ENCODE results near the gene AQP12B.

AQP12B gene

DNA sequence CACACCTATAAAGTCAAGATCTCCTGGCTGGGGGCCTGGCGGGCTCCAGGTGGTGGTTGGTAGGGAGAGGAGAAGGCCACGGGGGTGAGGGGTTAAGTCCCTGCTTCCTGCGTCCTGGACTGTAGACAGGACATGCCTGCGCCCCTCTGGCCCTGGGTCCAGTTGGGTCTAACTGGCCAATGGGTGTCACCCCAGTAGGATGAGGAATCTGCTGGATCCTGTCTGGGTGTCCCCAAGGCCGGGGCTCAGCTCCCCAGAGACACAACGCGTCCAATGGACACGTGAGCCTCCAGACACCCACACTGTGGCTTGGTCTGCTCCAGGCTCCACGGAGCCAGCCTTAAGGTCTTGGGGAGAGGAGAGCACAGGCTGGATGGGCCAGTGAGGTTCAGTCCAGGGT, 28.6 kb upstream of the AQP12B start:
- H3K4me1 ChIP-seq (ENCODE audit: insufficient read depth, poor library complexity, severe bottlenecking) = no peaks in the 10 kb centered on the region
- H3K27ac ChIP-seq (ENCODE audit: poor library complexity, severe bottlenecking) = no peak overlapping the region
- peaks cover 31% of the 10 kb centered on the region for H3K27me3 ChIP-seq (ENCODE audit: insufficient read depth, poor library complexity, severe bottlenecking)
- ATAC-seq (ENCODE audit: low read depth) (no peak), DNase-seq (ENCODE audit: low spot score) (no peak)
- H3K36me3 ChIP-seq (ENCODE audit: low read depth) = no peaks in the 10 kb centered on the region
- no peaks in the 10 kb centered on the region for H3K9me3 ChIP-seq (ENCODE audit: severe bottlenecking)
- TF ChIP-seq, protein P1, sequence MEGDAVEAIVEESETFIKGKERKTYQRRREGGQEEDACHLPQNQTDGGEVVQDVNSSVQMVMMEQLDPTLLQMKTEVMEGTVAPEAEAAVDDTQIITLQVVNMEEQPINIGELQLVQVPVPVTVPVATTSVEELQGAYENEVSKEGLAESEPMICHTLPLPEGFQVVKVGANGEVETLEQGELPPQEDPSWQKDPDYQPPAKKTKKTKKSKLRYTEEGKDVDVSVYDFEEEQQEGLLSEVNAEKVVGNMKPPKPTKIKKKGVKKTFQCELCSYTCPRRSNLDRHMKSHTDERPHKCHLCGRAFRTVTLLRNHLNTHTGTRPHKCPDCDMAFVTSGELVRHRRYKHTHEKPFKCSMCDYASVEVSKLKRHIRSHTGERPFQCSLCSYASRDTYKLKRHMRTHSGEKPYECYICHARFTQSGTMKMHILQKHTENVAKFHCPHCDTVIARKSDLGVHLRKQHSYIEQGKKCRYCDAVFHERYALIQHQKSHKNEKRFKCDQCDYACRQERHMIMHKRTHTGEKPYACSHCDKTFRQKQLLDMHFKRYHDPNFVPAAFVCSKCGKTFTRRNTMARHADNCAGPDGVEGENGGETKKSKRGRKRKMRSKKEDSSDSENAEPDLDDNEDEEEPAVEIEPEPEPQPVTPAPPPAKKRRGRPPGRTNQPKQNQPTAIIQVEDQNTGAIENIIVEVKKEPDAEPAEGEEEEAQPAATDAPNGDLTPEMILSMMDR (IDR thresholded peaks at IDR 0.05; ENCODE audit: poor library complexity, severe bottlenecking) = no peak
- no peak overlapping the region for H3K4me3 ChIP-seq (ENCODE audit: severe bottlenecking)

DNA sequence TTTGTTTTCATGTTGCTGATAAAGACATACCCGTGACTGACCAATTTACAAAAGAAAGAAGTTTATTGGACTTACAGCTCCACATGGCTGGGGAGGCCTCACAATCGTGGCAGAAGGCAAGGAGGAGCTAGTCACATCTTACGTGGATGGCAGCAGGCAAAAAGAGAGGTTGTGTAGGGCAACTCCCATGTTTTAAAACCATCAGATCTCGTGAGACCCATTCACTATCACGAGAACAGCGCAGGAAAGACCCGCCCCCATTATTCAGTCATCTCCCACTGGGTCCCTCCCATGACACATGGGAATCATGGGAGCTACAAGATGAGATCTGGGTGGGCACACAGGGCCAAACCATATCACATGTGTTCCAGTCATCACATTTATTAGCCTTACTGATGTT, 25.8 kb upstream of the AQP12B start:
- Histone ChIP-seq H3K9me3 (ENCODE audit: severe bottlenecking) (no peaks in the 10 kb centered on the region), H3K4me3 (ENCODE audit: severe bottlenecking) (no peak overlapping the region), H3K4me1 (ENCODE audit: insufficient read depth, poor library complexity, severe bottlenecking) (no peaks in the 10 kb centered on the region), H3K27ac (ENCODE audit: poor library complexity, severe bottlenecking) (no peak overlapping the region), H3K36me3 (ENCODE audit: low read depth) (no peaks in the 10 kb centered on the region), H3K27me3 (ENCODE audit: insufficient read depth, poor library complexity, severe bottlenecking) (peaks cover 44% of the 10 kb centered on the region)
- TF ChIP-seq, protein P1 (IDR thresholded peaks at IDR 0.05; ENCODE audit: poor library complexity, severe bottlenecking) = no peak
- DNase-seq (ENCODE audit: low spot score) = no peak
- ATAC-seq (ENCODE audit: low read depth) = no peak

DNA sequence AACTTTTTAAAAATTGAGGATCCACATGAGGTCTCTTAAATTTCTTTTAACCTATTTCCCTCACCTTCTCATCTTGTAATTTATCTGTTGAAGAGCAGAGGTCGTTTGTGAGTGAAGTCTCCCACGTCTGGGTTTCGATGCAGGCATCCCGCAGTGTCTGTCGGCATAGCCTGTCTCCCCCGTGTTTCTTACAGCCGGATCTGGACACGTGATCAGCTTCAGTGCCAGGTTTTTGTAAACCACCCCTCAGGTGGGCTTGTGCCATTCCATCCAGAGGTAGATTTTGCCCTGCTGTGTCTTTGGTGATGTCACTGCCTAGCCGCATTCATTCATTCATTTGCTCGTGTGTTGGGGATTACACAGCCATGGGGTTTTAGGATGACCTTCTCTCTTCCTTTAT, 25.1 kb upstream of the AQP12B start:
- H3K9me3 ChIP-seq (ENCODE audit: severe bottlenecking) = no peaks in the 10 kb centered on the region

DNA sequence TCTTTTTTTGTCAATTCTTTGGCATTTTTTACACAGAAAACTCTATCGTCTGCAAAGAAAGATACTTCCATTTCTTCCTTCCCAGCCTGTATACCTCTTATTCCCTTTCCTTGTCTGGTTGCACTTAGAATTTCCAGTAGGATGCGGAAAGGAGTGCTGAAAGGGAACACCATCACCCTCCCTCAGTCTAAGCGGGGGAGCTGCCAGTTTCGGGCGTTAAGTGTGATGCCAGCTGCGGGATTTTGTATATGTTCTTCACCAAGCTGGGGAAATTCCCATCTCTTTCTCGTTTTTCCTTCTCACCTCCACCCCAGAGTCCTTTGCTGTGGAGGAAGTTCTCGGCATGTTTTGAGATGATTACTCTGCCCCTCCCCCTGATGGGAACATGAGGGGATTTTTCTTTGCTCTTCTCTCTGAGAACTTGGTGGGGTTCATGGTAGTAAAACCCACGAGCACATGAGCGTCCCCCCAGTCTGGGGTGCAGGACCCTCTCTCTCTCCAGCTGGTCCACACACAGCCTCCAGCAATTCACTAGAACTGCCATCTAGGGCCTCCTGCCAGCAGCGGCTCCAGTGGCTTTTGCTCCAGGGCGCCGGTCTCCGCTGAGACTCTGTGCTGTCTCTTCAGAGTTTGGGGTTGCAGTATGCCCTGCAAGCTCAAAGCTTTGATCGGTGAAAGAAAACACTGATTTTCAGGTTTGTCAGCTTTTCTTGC, 24.5 kb upstream of the AQP12B start:
- Histone ChIP-seq H3K9me3 (ENCODE audit: severe bottlenecking) (no peaks in the 10 kb centered on the region), H3K4me1 (ENCODE audit: insufficient read depth, poor library complexity, severe bottlenecking) (no peaks in the 10 kb centered on the region), H3K4me3 (ENCODE audit: severe bottlenecking) (no peak overlapping the region), H3K36me3 (ENCODE audit: low read depth) (no peaks in the 10 kb centered on the region), H3K27ac (ENCODE audit: poor library complexity, severe bottlenecking) (no peak overlapping the region), H3K27me3 (ENCODE audit: insufficient read depth, poor library complexity, severe bottlenecking) (peaks cover 49% of the 10 kb centered on the region)
- ATAC-seq (ENCODE audit: low read depth) = no peak
- no peak for DNase-seq (ENCODE audit: low spot score)
- TF ChIP-seq, protein P1 (IDR thresholded peaks at IDR 0.05; ENCODE audit: poor library complexity, severe bottlenecking) = no peak

More for the DNA sequence above, 25.1 kb upstream of the AQP12B start:
- Histone ChIP-seq H3K4me1 (ENCODE audit: insufficient read depth, poor library complexity, severe bottlenecking) (no peaks in the 10 kb centered on the region), H3K27ac (ENCODE audit: poor library complexity, severe bottlenecking) (no peak overlapping the region), H3K27me3 (ENCODE audit: insufficient read depth, poor library complexity, severe bottlenecking) (peaks cover 49% of the 10 kb centered on the region), H3K4me3 (ENCODE audit: severe bottlenecking) (no peak overlapping the region), H3K36me3 (ENCODE audit: low read depth) (no peaks in the 10 kb centered on the region)
- no peak for DNase-seq (ENCODE audit: low spot score)
- no peak for ATAC-seq (ENCODE audit: low read depth)
- TF ChIP-seq, protein P1 (IDR thresholded peaks at IDR 0.05; ENCODE audit: poor library complexity, severe bottlenecking) = no peak

DNA sequence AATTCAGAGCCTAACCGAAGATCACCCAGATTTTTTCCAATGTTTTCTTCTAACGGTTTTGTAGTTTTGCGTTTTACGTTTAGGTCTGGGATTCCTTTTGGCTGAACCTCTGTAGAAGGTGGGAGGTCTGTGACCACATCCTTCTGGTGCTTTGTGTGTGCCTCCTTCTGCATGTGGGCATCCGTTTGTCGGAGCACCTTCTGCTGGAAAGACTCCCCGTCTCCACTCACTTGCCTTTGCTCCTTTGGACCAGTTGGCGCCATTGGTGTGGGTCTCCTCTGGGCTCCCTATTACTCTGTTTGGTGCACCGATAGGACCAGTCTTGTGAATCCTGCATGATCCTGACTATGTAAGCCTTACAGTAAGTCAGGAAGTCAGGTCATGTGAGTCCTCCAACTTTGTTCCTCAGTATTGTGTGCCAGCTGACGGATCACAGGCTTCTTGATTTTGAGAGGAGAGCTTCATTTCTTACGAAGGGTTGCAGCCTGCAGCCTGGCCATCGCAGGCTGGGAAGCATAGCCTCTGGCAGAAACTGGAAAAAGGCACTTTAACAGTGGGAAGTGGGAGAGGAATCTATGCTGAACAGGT, 22.6 kb upstream of the AQP12B start:
- no peaks in the 10 kb centered on the region for H3K4me1 ChIP-seq (ENCODE audit: insufficient read depth, poor library complexity, severe bottlenecking)
- H3K9me3 ChIP-seq (ENCODE audit: severe bottlenecking) = no peaks in the 10 kb centered on the region
- no peak for ATAC-seq (ENCODE audit: low read depth)
- no peak overlapping the region for H3K27ac ChIP-seq (ENCODE audit: poor library complexity, severe bottlenecking)
- no peak for DNase-seq (ENCODE audit: low spot score)
- H3K36me3 ChIP-seq (ENCODE audit: low read depth) = no peaks in the 10 kb centered on the region
- TF ChIP-seq, protein P1 (IDR thresholded peaks at IDR 0.05; ENCODE audit: poor library complexity, severe bottlenecking) = no peak
- no peak overlapping the region for H3K4me3 ChIP-seq (ENCODE audit: severe bottlenecking)
- H3K27me3 ChIP-seq (ENCODE audit: insufficient read depth, poor library complexity, severe bottlenecking) = peaks cover 49% of the 10 kb centered on the region

All from RWPE2 (cell line).